Caco-2 (cell line): Measurements from ENCODE around the gene UBE2F. TPM values are rescaled to one million over a fixed set of nuclear protein-coding genes. Genes with fewer than 3 reads are reported as not detected.

Experiments used
- BruUV-seq: library from RNA; stranded (reverse); fragments of 400-500 nt; replicated peaks from 2 replicates; lab custom pipeline; 2021; lab: Mats Ljungman, UMichigan
- CTCF ChIA-PET: fragments of 300-600 bp; sonication (Branson Sonifier 250); formaldehyde crosslinking; loops from one replicate; lab custom pipeline; 2022; ENCODE audit warnings: antibody characterized with exemption; lab: Charles Lee
- POLR2A ChIA-PET: fragments of 300-600 bp; sonication (Branson Sonifier 250); formaldehyde crosslinking; loops from one replicate; lab custom pipeline; 2022; ENCODE audit warnings: antibody characterized with exemption; lab: Charles Lee
- DNase-seq, 2 experiments: peaks; one replicate each; pipeline versions ENCODE4 v3.0.0 to v3.0.0-alpha.2; 2020 to 2022
- H3K27me3 ChIP-seq: replicated peaks from 2 replicates; pipeline ENCODE4 v1.6.0; 2011; ENCODE audit warnings: low read length; ENCODE audit not compliant: control insufficient read depth, insufficient read depth
- H3K36me3 ChIP-seq: 2 replicates; pipeline ENCODE4 v1.5.1; 2011; ENCODE audit warnings: low read length; ENCODE audit not compliant: control insufficient read depth, insufficient read depth
- H3K4me1 ChIP-seq: fragments of 250-450 bp; sonication (Bioruptor Pico); 2 replicates; pipeline ENCODE4 v1.5.1; 2020; ENCODE audit warnings: mild to moderate bottlenecking
- H3K4me3 ChIP-seq: 2 replicates; pipeline ENCODE4 v1.5.1; 2011; ENCODE audit warnings: low read depth, mild to moderate bottlenecking, control low read depth, low read length
- H3K9me3 ChIP-seq: fragments of 250-450 bp; sonication (Bioruptor Pico); 2 replicates; pipeline ENCODE4 v1.5.1; 2020; ENCODE audit warnings: mild to moderate bottlenecking, moderate library complexity
- H3K27ac Mint-ChIP-seq: one replicate; pipeline ENCODE4 v1.8.0; 2022; ENCODE audit warnings: mixed read lengths; ENCODE audit not compliant: unreplicated experiment
- H3K27me3 Mint-ChIP-seq: one replicate; pipeline ENCODE4 v1.8.0; 2022; ENCODE audit warnings: mixed read lengths; ENCODE audit not compliant: insufficient read depth, unreplicated experiment
- H3K36me3 Mint-ChIP-seq: one replicate; pipeline ENCODE4 v1.8.0; 2022; ENCODE audit warnings: mild to moderate bottlenecking, mixed read lengths; ENCODE audit not compliant: insufficient read depth, unreplicated experiment
- H3K4me1 Mint-ChIP-seq: one replicate; pipeline ENCODE4 v1.8.0; 2022; ENCODE audit warnings: low read depth, mixed read lengths; ENCODE audit not compliant: unreplicated experiment
- H3K4me3 Mint-ChIP-seq: one replicate; pipeline ENCODE4 v1.8.0; 2022; ENCODE audit warnings: mild to moderate bottlenecking, moderate library complexity, mixed read lengths; ENCODE audit not compliant: unreplicated experiment
- H3K9me3 Mint-ChIP-seq: one replicate; pipeline ENCODE4 v1.8.0; 2022; ENCODE audit warnings: mixed read lengths; ENCODE audit not compliant: unreplicated experiment
- CTCF ChIP-seq, 2 experiments: fragments of 200-600 bp in 1 of 2; IDR thresholded peaks; 1 replicate in 1 of 2; 2 replicates in 1 of 2; pipeline versions ENCODE4 v1.5.1 to v1.8.0; 2011 to 2022; ENCODE audit warnings: antibody characterized with exemption in 1 of 2, control low read depth in 1 of 2, inconsistent platforms in 1 of 2, low read depth in 1 of 2, low read length in 1 of 2, mild to moderate bottlenecking in 1 of 2, moderate library complexity in 1 of 2; ENCODE audit not compliant: insufficient read depth in 1 of 2, severe bottlenecking in 1 of 2, unreplicated experiment in 1 of 2
- intact Hi-C: fragments of 100-400 bp; cut with micrococcal nuclease; formaldehyde crosslinking; loops from one replicate; pipeline ENCODE4 v1.10.0; 2022; ENCODE audit not compliant: unreplicated experiment
- total RNA-seq: library from RNA; stranded (reverse); gene quantifications from 2 replicates; pipeline ENCODE4 v1.2.3, GENCODE V29; 2022

UBE2F gene
- total RNA-seq, 1 experiment from 2014 or later = 38.9 TPM

- intact Hi-C loops = no loop called here
- TF ChIP-seq CTCF (IDR thresholded peaks at IDR 0.05; ENCODE audit: insufficient read depth in 1 of 2, low read depth in 1 of 2, low read length in 1 of 2, severe bottlenecking in 1 of 2, unreplicated experiment in 1 of 2) = no peak
- POLR2A ChIA-PET = no interaction called here
- CTCF ChIA-PET = no interaction called here
- H3K9me3 ChIP-seq = no peaks in the 10 kb centered on the region
- peaks cover 45% of the 10 kb centered on the region for H3K36me3 Mint-ChIP-seq
- no peak overlapping the region for H3K27ac Mint-ChIP-seq
- peaks cover 11% of the 10 kb centered on the region for H3K9me3 Mint-ChIP-seq
- H3K4me1 ChIP-seq = no peaks in the 10 kb centered on the region
- DNase-seq = no peak
- H3K4me3 Mint-ChIP-seq = no peak overlapping the region
- H3K4me3 ChIP-seq = no peak overlapping the region
- H3K36me3 ChIP-seq = no peaks in the 10 kb centered on the region
- H3K27me3 ChIP-seq = no peaks in the 10 kb centered on the region
- no peaks in the 10 kb centered on the region for H3K27me3 Mint-ChIP-seq
- H3K4me1 Mint-ChIP-seq = no peaks in the 10 kb centered on the region
- no TSS peak for BruUV-seq
These were observed 108.6 kb downstream of the UBE2F start for GRCh38 chr2:238075397-238075796.

- Mint-ChIP-seq H3K4me3 (no peak overlapping the region), H3K4me1 (no peaks in the 10 kb centered on the region), H3K36me3 (peaks cover 44% of the 10 kb centered on the region), H3K27me3 (no peaks in the 10 kb centered on the region), H3K27ac (no peak overlapping the region), H3K9me3 (peaks cover 13% of the 10 kb centered on the region)
- no peak for TF ChIP-seq CTCF (IDR thresholded peaks at IDR 0.05; ENCODE audit: insufficient read depth in 1 of 2, low read depth in 1 of 2, low read length in 1 of 2, severe bottlenecking in 1 of 2, unreplicated experiment in 1 of 2)
- intact Hi-C loops = no loop called here
- no TSS peak for BruUV-seq
- H3K9me3 ChIP-seq = no peaks in the 10 kb centered on the region
- H3K4me1 ChIP-seq = no peaks in the 10 kb centered on the region
- no peaks in the 10 kb centered on the region for H3K36me3 ChIP-seq
- no peaks in the 10 kb centered on the region for H3K27me3 ChIP-seq
- no peak for DNase-seq
- H3K4me3 ChIP-seq = no peak overlapping the region
- POLR2A ChIA-PET = no interaction called here
- CTCF ChIA-PET = no interaction called here
These were observed 110.5 kb downstream of the UBE2F start for GRCh38 chr2:238077292-238077691.

- no peak for DNase-seq
- Histone ChIP-seq H3K36me3 (peaks cover 2% of the 10 kb centered on the region), H3K4me1 (no peaks in the 10 kb centered on the region), H3K27me3 (no peaks in the 10 kb centered on the region), H3K9me3 (no peaks in the 10 kb centered on the region), H3K4me3 (no peak overlapping the region)
- no peak overlapping the region for H3K27ac Mint-ChIP-seq
- no peak overlapping the region for H3K4me3 Mint-ChIP-seq
- no peak for TF ChIP-seq CTCF (IDR thresholded peaks at IDR 0.05; ENCODE audit: insufficient read depth in 1 of 2, low read depth in 1 of 2, low read length in 1 of 2, severe bottlenecking in 1 of 2, unreplicated experiment in 1 of 2)
- H3K27me3 Mint-ChIP-seq = no peaks in the 10 kb centered on the region
- no TSS peak for BruUV-seq
- H3K9me3 Mint-ChIP-seq = peaks cover 13% of the 10 kb centered on the region
- intact Hi-C loops = no loop called here
- CTCF ChIA-PET = no interaction called here
- no peaks in the 10 kb centered on the region for H3K4me1 Mint-ChIP-seq
- H3K36me3 Mint-ChIP-seq = peaks cover 39% of the 10 kb centered on the region
- POLR2A ChIA-PET = no interaction called here
These were observed 113.1 kb downstream of the UBE2F start for GRCh38 chr2:238079874-238080327.
